Keratinocyte (primary cell): Measurements from ENCODE around the gene SLCO3A1. TPM values are rescaled to one million over a fixed set of nuclear protein-coding genes. Genes with fewer than 3 reads are reported as not detected.

Experiments
- DNase-seq: peaks from one replicate; pipeline ENCODE4 v3.0.0-alpha.2; 2011; ENCODE audit warnings: low read depth, missing footprints, low spot score
- FAIRE-seq: peaks from 2 replicates; lab custom pipeline; 2011; peaks lifted over from hg19 to GRCh38; lab: Jason Lieb, UNC
- H2AFZ ChIP-seq: 2 replicates; pipeline ENCODE4 v1.6.0; 2012; ENCODE audit warnings: low read length, control low read depth, inconsistent platforms; ENCODE audit not compliant: control insufficient read depth
- H3K27ac ChIP-seq: 2 replicates; pipeline ENCODE4 v1.5.1; 2011; ENCODE audit warnings: low read length; ENCODE audit not compliant: control insufficient read depth, insufficient read depth
- H3K27me3 ChIP-seq: 3 replicates; pipeline ENCODE4 v1.6.0; 2011; ENCODE audit warnings: low read length; ENCODE audit not compliant: control insufficient read depth, insufficient read depth; ENCODE audit errors: extremely low read depth
- H3K36me3 ChIP-seq, 2 experiments: 2 replicates in 1 of 2; 3 replicates in 1 of 2; pipeline ENCODE4 v1.5.1; 2011; ENCODE audit warnings: low read length in 2 of 2, mild to moderate bottlenecking in 1 of 2; ENCODE audit not compliant: control insufficient read depth in 2 of 2, insufficient read depth in 2 of 2; ENCODE audit errors: extremely low read depth in 1 of 2
- H3K4me1 ChIP-seq: 3 replicates; pipeline ENCODE4 v1.5.1; 2011; ENCODE audit warnings: low read length; ENCODE audit not compliant: control insufficient read depth, insufficient read depth; ENCODE audit errors: extremely low read depth
- H3K4me2 ChIP-seq: 3 replicates; pipeline ENCODE4 v1.6.0; 2011; ENCODE audit warnings: low read depth, low read length; ENCODE audit not compliant: control insufficient read depth, insufficient read depth; ENCODE audit errors: extremely low read depth
- H3K4me3 ChIP-seq, 3 experiments: fragments of 200-600 bp in 1 of 3; sonication (generic) in 1 of 3; 2 replicates in 2 of 3; 3 replicates in 1 of 3; pipeline ENCODE4 v1.5.1; 2011 to 2016; ENCODE audit warnings: low read length in 3 of 3, mild to moderate bottlenecking in 3 of 3, control low read depth in 2 of 3, inconsistent platforms in 1 of 3, low read depth in 1 of 3, mixed read lengths in 1 of 3, mixed run types in 1 of 3, moderate library complexity in 1 of 3; ENCODE audit not compliant: control insufficient read depth in 2 of 3, insufficient read depth in 2 of 3; ENCODE audit errors: extremely low read depth in 1 of 3
- H3K79me2 ChIP-seq: 2 replicates; pipeline ENCODE4 v1.6.0; 2012; ENCODE audit warnings: low read length; ENCODE audit not compliant: control insufficient read depth, insufficient read depth
- H3K9ac ChIP-seq: 3 replicates; pipeline ENCODE4 v1.6.0; 2011; ENCODE audit warnings: low read length; ENCODE audit not compliant: control insufficient read depth, insufficient read depth; ENCODE audit errors: extremely low read depth
- H3K9me1 ChIP-seq: 3 replicates; pipeline ENCODE4 v1.6.0; 2011; ENCODE audit warnings: low read length; ENCODE audit not compliant: control insufficient read depth, insufficient read depth; ENCODE audit errors: extremely low read depth
- H3K9me3 ChIP-seq: 2 replicates; pipeline ENCODE4 v1.5.1; 2012; ENCODE audit warnings: low read depth, low read length; ENCODE audit not compliant: control insufficient read depth
- H4K20me1 ChIP-seq: 3 replicates; pipeline ENCODE4 v1.6.0; 2011; ENCODE audit warnings: low read length; ENCODE audit not compliant: control insufficient read depth, insufficient read depth; ENCODE audit errors: extremely low read depth
- CTCF ChIP-seq, 3 experiments: IDR thresholded peaks in 1 of 3; conservative IDR thresholded peaks in 1 of 3; optimal IDR thresholded peaks in 1 of 3; 2 replicates in 2 of 3; 3 replicates in 1 of 3; pipeline versions ENCODE3 to v1.5.1; 2011; ENCODE audit warnings: low read length in 3 of 3, mild to moderate bottlenecking in 3 of 3, moderate library complexity in 2 of 3, control low read depth in 1 of 3, inconsistent platforms in 1 of 3; ENCODE audit not compliant: insufficient read depth in 2 of 3; ENCODE audit errors: extremely low read depth in 1 of 3
- EZH2 ChIP-seq: IDR thresholded peaks from one replicate; pipeline ENCODE4 v1.6.1; 2012; ENCODE audit warnings: inconsistent platforms, mild to moderate bottlenecking, low read length, moderate library complexity
- dilution Hi-C: fragments of 300-500 bp; cut with MboI; formaldehyde crosslinking; loops from one replicate; pipeline ENCODE4 v1.7.0; 2020; ENCODE audit warnings: low sequenced_read_pairs; ENCODE audit not compliant: extremely low pct_ligation_motif_present
- polyA plus RNA-seq, 5 experiments: library from polyadenylated mRNA; depleted of rRNA in 3 of 5; stranded (reverse) in 3 of 5; stranded (forward) in 1 of 5; unstranded in 1 of 5; fragments of >200 nt; gene quantifications; 1 replicate in 1 of 5; 2 replicates in 3 of 5; 3 replicates in 1 of 5; pipeline versions ENCODE4 v1.2.1 to v1.2.3, GENCODE V29; 2011 to 2012; ENCODE audit warnings: missing spikeins in 2 of 5, low read depth in 1 of 5, low replicate concordance in 1 of 5

SLCO3A1 gene
- polyA plus RNA-seq, 1 donor (not counting 4 experiments of a cell fraction or from before 2014, with no cell fraction given) = 21.3 TPM

DNA sequence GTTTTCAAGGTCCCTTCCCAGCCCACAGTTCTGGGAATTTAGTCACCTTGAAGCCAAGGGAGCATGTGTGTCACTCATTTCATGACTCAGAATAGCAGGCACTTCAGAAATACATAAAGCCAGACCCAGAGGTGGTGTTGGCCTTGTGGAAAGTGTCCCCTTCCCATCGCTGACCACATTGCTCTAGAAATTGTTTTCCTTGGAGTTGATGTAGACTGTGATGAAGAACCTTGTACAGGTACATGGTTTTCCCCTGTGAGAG is 158.8 kb downstream of the SLCO3A1 start:
- H2AFZ ChIP-seq = no peak overlapping the region
- peaks cover 4% of the 10 kb centered on the region for H3K9me1 ChIP-seq
- H4K20me1 ChIP-seq = no peaks in the 10 kb centered on the region
- H3K9ac ChIP-seq = no peak overlapping the region
- H3K4me2 ChIP-seq = peak overlapping the region; percentile 85
- DNase-seq = no peak
- TF ChIP-seq CTCF (optimal IDR thresholded peaks at IDR 0.05 in 1 of 3, IDR thresholded peaks at IDR 0.05 in 1 of 3, conservative IDR thresholded peaks at IDR 0.05 in 1 of 3; ENCODE audit: extremely low read depth in 1 of 3, insufficient read depth in 2 of 3, low read length in 3 of 3) = no peak
- no peak for TF ChIP-seq EZH2
- peaks cover 16% of the 10 kb centered on the region for H3K4me1 ChIP-seq
- H3K9me3 ChIP-seq = no peaks in the 10 kb centered on the region
- no peaks in the 10 kb centered on the region for H3K27me3 ChIP-seq
- H3K36me3 ChIP-seq = no peaks in the 10 kb centered on the region
- no peak for FAIRE-seq
- peaks cover 7% of the 10 kb centered on the region for H3K79me2 ChIP-seq
- dilution Hi-C loops = no loop called here
- H3K4me3 ChIP-seq = peak overlapping the region in 2 of 3 experiments; percentile 2 to 21
- no peak overlapping the region for H3K27ac ChIP-seq

DNA sequence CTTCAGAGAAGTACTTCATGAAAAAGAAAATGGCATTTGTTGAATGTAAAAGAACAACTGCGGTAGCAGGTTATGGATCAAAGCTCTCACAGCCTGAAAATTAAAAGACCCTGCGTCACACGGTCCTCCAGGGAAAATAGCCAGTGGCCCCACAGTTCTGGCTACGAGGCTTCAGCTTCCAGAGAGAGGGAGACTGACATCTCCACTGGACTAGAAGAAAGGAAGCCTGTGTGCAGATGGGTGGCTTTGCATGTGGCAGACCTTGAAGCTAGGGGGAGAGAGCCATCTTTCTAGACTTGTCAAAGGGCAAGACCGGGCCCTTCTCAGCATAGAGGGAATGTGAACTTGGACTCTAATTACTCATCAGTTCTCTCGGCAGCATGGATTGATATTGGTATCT is 159.4 kb downstream of the SLCO3A1 start:
- dilution Hi-C loops = no loop called here
- DNase-seq = no peak
- Histone ChIP-seq H3K27me3 (no peaks in the 10 kb centered on the region), H3K79me2 (peaks cover 10% of the 10 kb centered on the region), H3K36me3 (no peaks in the 10 kb centered on the region), H3K4me2 (no peak overlapping the region), H3K27ac (no peak overlapping the region), H3K9me3 (no peaks in the 10 kb centered on the region), H3K4me3 (no peak overlapping the region), H2AFZ (no peak overlapping the region), H3K9ac (no peak overlapping the region), H3K9me1 (peaks cover 4% of the 10 kb centered on the region), H4K20me1 (no peaks in the 10 kb centered on the region), H3K4me1 (peaks cover 16% of the 10 kb centered on the region)
- no peak for FAIRE-seq
- no peak for TF ChIP-seq EZH2
- TF ChIP-seq CTCF (optimal IDR thresholded peaks at IDR 0.05 in 1 of 3, IDR thresholded peaks at IDR 0.05 in 1 of 3, conservative IDR thresholded peaks at IDR 0.05 in 1 of 3; ENCODE audit: extremely low read depth in 1 of 3, insufficient read depth in 2 of 3, low read length in 3 of 3) = no peak
